Ovary (tissue), 3 donors: ENCODE measurements around the gene KHDRBS2.

ENCODE experiments used
- CTCF ChIP-seq, 3 donors: fragments of 450-650 bp in 2 of 3; fragments of 200-600 bp in 1 of 3; IDR thresholded peaks; one replicate each; pipeline versions ENCODE4 v1.5.1 to v1.8.0; 2016 to 2022; ENCODE audit warnings: antibody characterized with exemption in 3 of 3, mild to moderate bottlenecking in 1 of 3
- POLR2A ChIP-seq: fragments of 450-650 bp; IDR thresholded peaks from one replicate; pipeline ENCODE4 v1.6.1; 2017; ENCODE audit warnings: antibody characterized with exemption, mild to moderate bottlenecking, moderate library complexity
- donor health status: DM: no; HTN: no; CAD: no.

- TF ChIP-seq CTCF (IDR thresholded peaks at IDR 0.05) (no peak), POLR2A (no peak)
These were observed 399.3 kb downstream of the KHDRBS2 start for GRCh38 chr6:61886608-61887259.
